ENCODE measurements around the gene FBXW5. TPM values are rescaled to one million over a fixed set of nuclear protein-coding genes. Genes with fewer than 3 reads are reported as not detected.

The FBXW5 gene
- total RNA-seq, 1 experiment from 2014 or later, result 62.2 TPM

DNA sequence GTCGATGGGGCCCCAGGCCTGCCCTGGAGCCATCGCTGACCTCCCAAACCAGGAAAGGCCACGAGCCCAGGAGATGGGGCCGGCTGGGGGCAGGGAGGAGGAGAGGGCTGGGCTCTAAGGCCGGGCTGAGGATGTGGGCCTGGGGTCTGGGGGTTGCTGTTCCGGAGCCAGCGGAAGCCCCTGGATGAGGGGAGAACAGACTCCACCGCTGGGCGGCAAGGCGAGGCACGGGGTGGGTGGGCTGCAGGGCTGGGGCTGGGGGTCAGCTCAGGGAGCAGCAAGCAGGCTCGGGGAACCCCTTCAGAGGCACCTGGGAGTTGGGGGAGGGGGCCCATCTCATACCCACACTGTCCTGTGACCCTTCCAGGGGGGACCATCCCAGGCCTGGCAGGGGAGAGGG is 19.2 kb upstream of the FBXW5 start:
- Histone ChIP-seq H2BK5ac (ENCODE audit: insufficient read length, low read length) (no peak overlapping the region), H4K20me1 (ENCODE audit: control insufficient read depth, insufficient read depth, insufficient read length) (no peaks in the 10 kb centered on the region), H3K79me2 (ENCODE audit: insufficient read depth, low read length) (no peaks in the 10 kb centered on the region), H3K4me2 (ENCODE audit: insufficient read depth, insufficient read length, low read length) (no peak overlapping the region), H4K5ac (ENCODE audit: insufficient read length, low read depth, low read length) (no peak overlapping the region), H3K27me3 (ENCODE audit: insufficient read depth, low read length) (no peaks in the 10 kb centered on the region), H3K4ac (ENCODE audit: low read depth, low read length) (no peak overlapping the region), H3T11ph (ENCODE audit: low read length) (no peak overlapping the region), H3K9ac (ENCODE audit: extremely low read depth, insufficient read length, low read length) (no peak overlapping the region), H4K8ac (replicated peaks; ENCODE audit: insufficient read length, low read depth, low read length) (no peak overlapping the region), H4K91ac (ENCODE audit: insufficient read length, low read depth, low read length) (no peak overlapping the region), H3K27ac (ENCODE audit: insufficient read length, low read depth, low read length) (no peak overlapping the region), H2BK15ac (ENCODE audit: low read depth, low read length) (no peak overlapping the region), H3K18ac (ENCODE audit: insufficient read length, low read depth, low read length) (no peak overlapping the region), H2BK12ac (ENCODE audit: insufficient read length, low read depth, low read length) (no peak overlapping the region), H3K23me2 (ENCODE audit: insufficient read length, low read depth, low read length, poor library complexity, severe bottlenecking) (no peaks in the 10 kb centered on the region), H3K4me1 (ENCODE audit: insufficient read depth, low read length) (peaks cover 2% of the 10 kb centered on the region; the same call in 1 of the 2 replicates), H3K56ac (ENCODE audit: insufficient read length, low read depth, low read length) (no peak overlapping the region), H3K23ac (ENCODE audit: insufficient read length, low read depth, low read length) (no peak overlapping the region), H3K14ac (ENCODE audit: insufficient read depth, low read length) (no peak overlapping the region), H3K9me3 (ENCODE audit: control insufficient read depth, low read depth, low read length) (no peaks in the 10 kb centered on the region), H2BK20ac (ENCODE audit: low read depth, low read length, poor library complexity, severe bottlenecking) (no peak overlapping the region), H2AFZ (ENCODE audit: low read length) (no peak overlapping the region), H2AK5ac (ENCODE audit: insufficient read length, low read length) (no peak overlapping the region), H2BK120ac (ENCODE audit: low read depth, low read length, poor library complexity, severe bottlenecking) (no peak overlapping the region), H3K79me1 (ENCODE audit: insufficient read depth, low read depth, low read length, poor library complexity, severe bottlenecking) (no peaks in the 10 kb centered on the region)
- H3K4me1 Mint-ChIP-seq, result peaks cover 7 to 15% of the 10 kb centered on the region in 2 experiments
- H3K27ac Mint-ChIP-seq, result no peak overlapping the region
- no peaks in the 10 kb centered on the region for H3K36me3 Mint-ChIP-seq (ENCODE audit: insufficient read depth in 1 of 3, low read depth in 3 of 3)
- H3K9me3 Mint-ChIP-seq, result no peaks in the 10 kb centered on the region
- no CpG with 5 or more reads among the region's 12 CpGs for WGBS (ENCODE audit: extremely low coverage, insufficient read length, low lambda C conversion rate)
- peaks cover 17% of the 10 kb centered on the region for H3K27me3 Mint-ChIP-seq (ENCODE audit: low read depth)
- DNase-seq, result no peak
- H3K4me3 Mint-ChIP-seq, result no peak overlapping the region
- TF ChIP-seq, protein P1, sequence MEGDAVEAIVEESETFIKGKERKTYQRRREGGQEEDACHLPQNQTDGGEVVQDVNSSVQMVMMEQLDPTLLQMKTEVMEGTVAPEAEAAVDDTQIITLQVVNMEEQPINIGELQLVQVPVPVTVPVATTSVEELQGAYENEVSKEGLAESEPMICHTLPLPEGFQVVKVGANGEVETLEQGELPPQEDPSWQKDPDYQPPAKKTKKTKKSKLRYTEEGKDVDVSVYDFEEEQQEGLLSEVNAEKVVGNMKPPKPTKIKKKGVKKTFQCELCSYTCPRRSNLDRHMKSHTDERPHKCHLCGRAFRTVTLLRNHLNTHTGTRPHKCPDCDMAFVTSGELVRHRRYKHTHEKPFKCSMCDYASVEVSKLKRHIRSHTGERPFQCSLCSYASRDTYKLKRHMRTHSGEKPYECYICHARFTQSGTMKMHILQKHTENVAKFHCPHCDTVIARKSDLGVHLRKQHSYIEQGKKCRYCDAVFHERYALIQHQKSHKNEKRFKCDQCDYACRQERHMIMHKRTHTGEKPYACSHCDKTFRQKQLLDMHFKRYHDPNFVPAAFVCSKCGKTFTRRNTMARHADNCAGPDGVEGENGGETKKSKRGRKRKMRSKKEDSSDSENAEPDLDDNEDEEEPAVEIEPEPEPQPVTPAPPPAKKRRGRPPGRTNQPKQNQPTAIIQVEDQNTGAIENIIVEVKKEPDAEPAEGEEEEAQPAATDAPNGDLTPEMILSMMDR (conservative IDR thresholded peaks at IDR 0.05), result no peak
